Forelimb muscle (tissue), 1 donor: ENCODE results near the gene ALDH8A1. TPM values are rescaled to one million over a fixed set of nuclear protein-coding genes. Genes with fewer than 3 reads are reported as not detected.

Source experiments
- DNase-seq: peaks from one replicate; pipeline ENCODE4 v3.0.0-alpha.2; 2013; ENCODE audit warnings: low read depth
- polyA plus RNA-seq: library from polyadenylated mRNA; unstranded; fragments of 120-200 nt; gene quantifications from one replicate; pipeline ENCODE4 v1.2.1, GENCODE V29; 2013; ENCODE audit not compliant: insufficient read length

ALDH8A1 gene
- polyA plus RNA-seq, 1 donor, result 1.6 TPM

DNA sequence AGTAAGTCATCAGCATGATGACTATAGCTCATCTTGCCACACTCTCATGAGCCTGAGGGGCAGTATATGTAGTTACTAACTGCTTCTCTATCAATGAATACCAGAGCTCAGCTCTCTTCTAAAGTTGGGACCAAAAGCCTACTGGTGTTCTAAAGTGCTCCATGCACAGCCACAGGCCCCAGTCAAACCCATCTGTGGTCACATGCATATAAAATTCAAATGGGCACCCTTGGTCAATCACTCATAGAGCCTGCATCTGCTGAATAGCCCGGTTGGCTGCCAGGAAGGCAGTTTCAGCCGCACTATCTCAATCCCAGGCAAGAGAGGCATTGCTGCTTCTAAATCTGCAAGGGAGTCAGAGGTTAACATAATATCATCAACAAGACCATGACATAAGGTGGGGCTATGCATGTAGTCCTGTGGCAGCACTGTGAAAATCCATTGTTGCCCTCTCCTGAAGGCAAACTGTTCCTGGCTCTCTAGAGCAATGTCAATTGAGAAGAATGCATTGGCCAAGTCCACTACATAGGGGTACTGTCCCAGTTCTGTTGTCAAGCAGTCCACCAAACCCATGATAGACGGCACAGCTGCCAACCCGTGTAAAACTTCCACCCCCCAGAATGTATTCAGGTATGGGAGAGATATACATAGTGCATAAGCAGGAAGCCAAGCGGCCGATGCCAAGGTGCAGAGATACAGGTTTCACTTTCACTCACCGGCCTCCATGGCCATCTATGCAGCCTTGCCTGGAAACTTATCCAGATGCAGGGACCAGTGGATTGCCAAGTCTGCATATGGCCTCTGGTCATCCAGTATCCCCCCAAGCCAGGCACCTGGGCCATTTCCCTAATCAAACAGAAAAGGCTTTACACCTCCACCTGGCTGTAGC is 76.2 kb downstream of the ALDH8A1 start:
- DNase-seq, result no peak

DNA sequence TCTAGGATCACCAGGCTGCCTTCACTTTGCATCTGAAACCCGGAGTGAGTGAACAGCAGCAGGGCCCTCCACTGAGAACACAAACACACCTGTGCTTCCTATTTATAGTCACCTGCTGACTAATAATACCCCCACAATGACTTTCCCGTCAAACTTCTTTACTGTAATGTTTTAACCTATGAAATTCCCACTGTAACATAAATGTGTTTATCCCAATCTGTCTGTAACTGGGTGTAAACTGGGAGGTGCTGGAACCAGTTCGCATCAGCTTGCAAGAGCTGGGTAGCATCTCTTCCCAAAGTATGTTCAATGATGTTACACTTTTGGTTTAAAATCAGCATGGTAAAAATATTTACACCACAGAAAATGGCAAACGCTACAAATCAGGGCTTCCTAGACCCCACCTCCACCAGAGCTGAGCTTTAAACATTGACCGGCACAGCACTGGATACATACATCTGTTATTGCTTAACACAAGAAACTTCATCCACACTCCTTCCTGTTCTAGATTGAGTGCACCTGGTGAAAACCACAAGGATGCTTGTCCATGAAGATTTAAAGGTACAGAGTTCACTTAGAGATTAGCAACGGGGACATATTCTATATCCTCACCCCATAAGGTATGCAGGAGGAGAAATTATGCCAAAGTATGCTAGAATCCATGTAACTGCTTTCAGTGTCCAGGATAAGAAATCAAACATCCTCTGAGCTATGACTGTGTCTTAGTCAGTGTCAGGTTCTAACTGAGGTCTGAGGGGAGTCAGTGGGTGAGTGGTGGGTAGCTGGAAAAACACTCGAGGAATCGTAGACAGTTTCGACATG is 79.0 kb downstream of the ALDH8A1 start:
- no peak for DNase-seq

DNA sequence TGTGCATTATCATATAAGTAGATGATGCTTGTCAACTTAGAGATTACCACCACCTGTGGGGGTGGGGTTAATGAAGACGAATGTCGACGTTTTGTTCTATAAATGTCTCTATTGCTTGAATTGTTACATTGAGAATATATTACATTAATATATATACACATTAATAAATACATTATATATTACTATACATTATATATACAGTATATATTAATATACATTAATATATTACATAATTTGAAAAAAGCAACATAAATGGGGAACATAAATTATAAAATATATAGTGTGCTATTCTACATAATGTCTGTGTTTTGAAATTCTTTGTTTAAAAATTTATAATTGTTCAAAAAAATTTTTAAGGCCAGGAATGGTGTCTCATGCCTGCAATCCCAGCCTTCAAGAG is 81.1 kb downstream of the ALDH8A1 start:
- no peak for DNase-seq

Other genes with a start within 250 kb of the ALDH8A1 start
- 39.5 TPM for gene HBS1L, start 104.7 kb upstream of the ALDH8A1 start, polyA plus RNA-seq
- gene MYB, start 231.2 kb upstream of the ALDH8A1 start, polyA plus RNA-seq, result 0.77 TPM